Natural killer cell (primary cell): ENCODE measurements around the gene ZC3H14. TPM values are rescaled to one million over a fixed set of nuclear protein-coding genes. Genes with fewer than 3 reads are reported as not detected.

ENCODE experiments used
- ATAC-seq, 3 donors: fragments of 150-1000 bp in 2 of 3; fragments of 200-7000 bp in 1 of 3; cut with Tn5 transposase; 1 replicate in 1 of 3; 2 replicates in 2 of 3; pipeline ENCODE4 v1.10.0; 2021; ENCODE audit warnings: mild to moderate bottlenecking in 2 of 3, moderate library complexity in 2 of 3
- DNase-seq, 2 donors: peaks; one replicate each; pipeline versions ENCODE4 v3.0.0 to v3.0.0-alpha.2; 2013 to 2021; ENCODE audit warnings: mixed read lengths in 1 of 2
- H3K27ac ChIP-seq: one replicate; pipeline ENCODE4 v1.5.1; 2013; ENCODE audit warnings: mild to moderate bottlenecking, low read length
- H3K27me3 ChIP-seq: one replicate; pipeline ENCODE4 v1.6.1; 2013; ENCODE audit warnings: low read length; ENCODE audit not compliant: control insufficient read depth, insufficient read depth
- H3K36me3 ChIP-seq: one replicate; pipeline ENCODE4 v1.6.1; 2013; ENCODE audit warnings: low read length; ENCODE audit not compliant: control insufficient read depth, insufficient read depth
- H3K4me1 ChIP-seq: one replicate; pipeline ENCODE4 v1.6.1; 2013; ENCODE audit warnings: low read length; ENCODE audit not compliant: control insufficient read depth, insufficient read depth
- H3K4me3 ChIP-seq: one replicate; pipeline ENCODE4 v1.5.1; 2013; ENCODE audit warnings: low read length
- H3K9me3 ChIP-seq: one replicate; pipeline ENCODE4 v1.6.1; 2013; ENCODE audit warnings: low read length; ENCODE audit not compliant: control insufficient read depth, insufficient read depth
- H3K27ac Mint-ChIP-seq, 2 donors: one replicate each; pipeline ENCODE4 v1.8.0; 2022; ENCODE audit warnings: mild to moderate bottlenecking in 2 of 2, mixed read lengths in 2 of 2, moderate library complexity in 1 of 2
- H3K27me3 Mint-ChIP-seq, 2 donors: one replicate each; pipeline ENCODE4 v1.8.0; 2022; ENCODE audit warnings: low read depth in 2 of 2, mixed read lengths in 2 of 2
- H3K36me3 Mint-ChIP-seq: one replicate; pipeline ENCODE4 v1.8.0; 2022; ENCODE audit warnings: mixed read lengths
- H3K4me1 Mint-ChIP-seq, 2 donors: one replicate each; pipeline ENCODE4 v1.8.0; 2022; ENCODE audit warnings: mixed read lengths in 2 of 2
- H3K4me3 Mint-ChIP-seq: one replicate; pipeline ENCODE4 v1.8.0; 2022; ENCODE audit warnings: mild to moderate bottlenecking, moderate library complexity, mixed read lengths
- H3K9me3 Mint-ChIP-seq, 2 donors: one replicate each; pipeline ENCODE4 v1.8.0; 2022; ENCODE audit warnings: mixed read lengths in 2 of 2
- WGBS: methylation state at CpG from one replicate; pipeline ENCODE4 v1.1.7; 2013; ENCODE audit warnings: missing lambda C conversion rate; ENCODE audit not compliant: insufficient coverage; 5-methylcytosine and 5-hydroxymethylcytosine counted together
- intact Hi-C: fragments of 100-400 bp; cut with micrococcal nuclease; formaldehyde crosslinking; loops from one replicate; pipeline ENCODE4 v1.14.2; 2022
- total RNA-seq, 4 donors: library from RNA; stranded (reverse); fragments of 120-200 nt in 1 of 4; gene quantifications; one replicate each; pipeline versions ENCODE4 v1.2.3 to v1.2.4, GENCODE V29; 2013 to 2022
- TF ChIP-seq, protein P1 (sequence below): fragments of 200-600 bp; IDR thresholded peaks from one replicate; pipeline ENCODE4 v1.8.0; 2022; ENCODE audit warnings: antibody characterized with exemption

Gene ZC3H14
- total RNA-seq, 3 donors from 2014 or later (not counting 1 experiment from before 2014, with no cell fraction given), result 44.1 to 54.5 (median 53.4) TPM

GRCh38 chr14:88599761-88600439, 37.1 kb downstream of the ZC3H14 start:
- intact Hi-C loops, result no loop called here
- H3K9me3 Mint-ChIP-seq, result no peaks in the 10 kb centered on the region
- TF ChIP-seq, protein P1, sequence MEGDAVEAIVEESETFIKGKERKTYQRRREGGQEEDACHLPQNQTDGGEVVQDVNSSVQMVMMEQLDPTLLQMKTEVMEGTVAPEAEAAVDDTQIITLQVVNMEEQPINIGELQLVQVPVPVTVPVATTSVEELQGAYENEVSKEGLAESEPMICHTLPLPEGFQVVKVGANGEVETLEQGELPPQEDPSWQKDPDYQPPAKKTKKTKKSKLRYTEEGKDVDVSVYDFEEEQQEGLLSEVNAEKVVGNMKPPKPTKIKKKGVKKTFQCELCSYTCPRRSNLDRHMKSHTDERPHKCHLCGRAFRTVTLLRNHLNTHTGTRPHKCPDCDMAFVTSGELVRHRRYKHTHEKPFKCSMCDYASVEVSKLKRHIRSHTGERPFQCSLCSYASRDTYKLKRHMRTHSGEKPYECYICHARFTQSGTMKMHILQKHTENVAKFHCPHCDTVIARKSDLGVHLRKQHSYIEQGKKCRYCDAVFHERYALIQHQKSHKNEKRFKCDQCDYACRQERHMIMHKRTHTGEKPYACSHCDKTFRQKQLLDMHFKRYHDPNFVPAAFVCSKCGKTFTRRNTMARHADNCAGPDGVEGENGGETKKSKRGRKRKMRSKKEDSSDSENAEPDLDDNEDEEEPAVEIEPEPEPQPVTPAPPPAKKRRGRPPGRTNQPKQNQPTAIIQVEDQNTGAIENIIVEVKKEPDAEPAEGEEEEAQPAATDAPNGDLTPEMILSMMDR, result no peak
- peaks cover 40% of the 10 kb centered on the region for H3K36me3 Mint-ChIP-seq
- H3K27me3 Mint-ChIP-seq, result no peaks in the 10 kb centered on the region
- Histone ChIP-seq H3K4me3 (no peak overlapping the region), H3K27ac (no peak overlapping the region), H3K9me3 (no peaks in the 10 kb centered on the region), H3K27me3 (no peaks in the 10 kb centered on the region), H3K4me1 (no peaks in the 10 kb centered on the region), H3K36me3 (peaks cover 53% of the 10 kb centered on the region)
- DNase-seq (no peak), ATAC-seq (no peak)
- peak overlapping the region in 1 of 2 donors; percentile 5 for H3K27ac Mint-ChIP-seq
- H3K4me1 Mint-ChIP-seq, result peaks cover 9 to 19% of the 10 kb centered on the region in 2 donors
- WGBS, result 57% methylated on average over 10 of the region's 10 CpGs
- H3K4me3 Mint-ChIP-seq, result no peak overlapping the region

GRCh38 chr14:88604212-88604611, 41.4 kb downstream of the ZC3H14 start:
- Histone ChIP-seq H3K4me3 (no peak overlapping the region), H3K9me3 (no peaks in the 10 kb centered on the region), H3K27ac (no peak overlapping the region), H3K36me3 (peaks cover 68% of the 10 kb centered on the region), H3K27me3 (no peaks in the 10 kb centered on the region), H3K4me1 (no peaks in the 10 kb centered on the region)
- no peaks in the 10 kb centered on the region for H3K27me3 Mint-ChIP-seq
- no peaks in the 10 kb centered on the region for H3K9me3 Mint-ChIP-seq
- DNase-seq (no peak), ATAC-seq (no peak)
- H3K4me1 Mint-ChIP-seq, result peaks cover 19 to 25% of the 10 kb centered on the region in 2 donors
- TF ChIP-seq, protein P1, result no peak
- intact Hi-C loops, result no loop called here
- no peak overlapping the region for H3K4me3 Mint-ChIP-seq
- no peak overlapping the region for H3K27ac Mint-ChIP-seq
- peaks cover 36% of the 10 kb centered on the region for H3K36me3 Mint-ChIP-seq

DNA sequence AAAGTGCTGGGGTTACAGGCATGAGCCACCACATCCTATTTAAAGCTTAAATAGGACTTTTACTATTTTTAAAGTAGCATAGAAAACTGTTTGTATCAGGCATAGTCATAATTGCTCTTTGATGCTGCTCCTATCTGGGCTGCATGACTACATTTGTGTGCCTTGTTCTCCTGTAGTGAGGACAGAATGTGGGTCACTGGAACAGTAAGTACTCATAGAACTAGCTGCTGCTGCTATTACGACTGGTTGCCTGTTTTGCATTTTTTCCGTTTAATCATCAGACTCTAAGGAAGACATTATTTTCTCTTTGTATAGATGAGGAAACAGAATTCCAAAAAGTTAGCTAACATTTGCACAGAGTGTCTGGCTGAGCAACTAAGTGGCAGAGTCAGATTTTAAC, 42.8 kb downstream of the ZC3H14 start:
- Mint-ChIP-seq H3K27ac (no peak overlapping the region), H3K36me3 (peaks cover 38% of the 10 kb centered on the region), H3K4me3 (no peak overlapping the region), H3K9me3 (no peaks in the 10 kb centered on the region), H3K4me1 (peaks cover 10 to 14% of the 10 kb centered on the region in 2 donors), H3K27me3 (no peaks in the 10 kb centered on the region)
- ATAC-seq, result no peak
- peaks cover 74% of the 10 kb centered on the region for H3K36me3 ChIP-seq
- H3K4me3 ChIP-seq, result no peak overlapping the region
- TF ChIP-seq, protein P1, result no peak
- no peak for DNase-seq
- no peak overlapping the region for H3K27ac ChIP-seq
- no peaks in the 10 kb centered on the region for H3K4me1 ChIP-seq
- H3K27me3 ChIP-seq, result no peaks in the 10 kb centered on the region
- intact Hi-C loops, result no loop called here
- WGBS, result 79% methylated on average over 2 of the region's 2 CpGs
- no peaks in the 10 kb centered on the region for H3K9me3 ChIP-seq

GRCh38 chr14:88607829-88608228, 45.0 kb downstream of the ZC3H14 start:
- peak overlapping the region in 1 of 2 donors; percentile 29 for H3K27ac Mint-ChIP-seq
- H3K27ac ChIP-seq, result no peak overlapping the region
- peaks cover 48% of the 10 kb centered on the region for H3K36me3 Mint-ChIP-seq
- no peaks in the 10 kb centered on the region for H3K9me3 Mint-ChIP-seq
- no peaks in the 10 kb centered on the region for H3K9me3 ChIP-seq
- peaks cover 20 to 23% of the 10 kb centered on the region in 2 donors for H3K4me1 Mint-ChIP-seq
- no peak for ATAC-seq
- H3K4me1 ChIP-seq, result no peaks in the 10 kb centered on the region
- DNase-seq, result no peak
- no peaks in the 10 kb centered on the region for H3K27me3 ChIP-seq
- TF ChIP-seq, protein P1, result no peak
- no peaks in the 10 kb centered on the region for H3K27me3 Mint-ChIP-seq
- no peak overlapping the region for H3K4me3 ChIP-seq
- H3K4me3 Mint-ChIP-seq, result no peak overlapping the region
- intact Hi-C loops, result no loop called here
- peaks cover 73% of the 10 kb centered on the region for H3K36me3 ChIP-seq
